ENCODE measurements around the gene PPP1R10.

GRCh38 chr6:30571762-30572082 is 45.3 kb downstream of the PPP1R10 start:
- TF ChIP-seq POLR2A (IDR thresholded peaks at IDR 0.05) (no peak), POLR2AphosphoS5 (IDR thresholded peaks at IDR 0.05) (no peak)
- TF ChIP-seq, protein P1, sequence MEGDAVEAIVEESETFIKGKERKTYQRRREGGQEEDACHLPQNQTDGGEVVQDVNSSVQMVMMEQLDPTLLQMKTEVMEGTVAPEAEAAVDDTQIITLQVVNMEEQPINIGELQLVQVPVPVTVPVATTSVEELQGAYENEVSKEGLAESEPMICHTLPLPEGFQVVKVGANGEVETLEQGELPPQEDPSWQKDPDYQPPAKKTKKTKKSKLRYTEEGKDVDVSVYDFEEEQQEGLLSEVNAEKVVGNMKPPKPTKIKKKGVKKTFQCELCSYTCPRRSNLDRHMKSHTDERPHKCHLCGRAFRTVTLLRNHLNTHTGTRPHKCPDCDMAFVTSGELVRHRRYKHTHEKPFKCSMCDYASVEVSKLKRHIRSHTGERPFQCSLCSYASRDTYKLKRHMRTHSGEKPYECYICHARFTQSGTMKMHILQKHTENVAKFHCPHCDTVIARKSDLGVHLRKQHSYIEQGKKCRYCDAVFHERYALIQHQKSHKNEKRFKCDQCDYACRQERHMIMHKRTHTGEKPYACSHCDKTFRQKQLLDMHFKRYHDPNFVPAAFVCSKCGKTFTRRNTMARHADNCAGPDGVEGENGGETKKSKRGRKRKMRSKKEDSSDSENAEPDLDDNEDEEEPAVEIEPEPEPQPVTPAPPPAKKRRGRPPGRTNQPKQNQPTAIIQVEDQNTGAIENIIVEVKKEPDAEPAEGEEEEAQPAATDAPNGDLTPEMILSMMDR (IDR thresholded peaks at IDR 0.05 in 8 of 11, conservative IDR thresholded peaks at IDR 0.05 in 3 of 11), result no peak
